ENCODE measurements around the gene MED26.

MED26 gene

DNA sequence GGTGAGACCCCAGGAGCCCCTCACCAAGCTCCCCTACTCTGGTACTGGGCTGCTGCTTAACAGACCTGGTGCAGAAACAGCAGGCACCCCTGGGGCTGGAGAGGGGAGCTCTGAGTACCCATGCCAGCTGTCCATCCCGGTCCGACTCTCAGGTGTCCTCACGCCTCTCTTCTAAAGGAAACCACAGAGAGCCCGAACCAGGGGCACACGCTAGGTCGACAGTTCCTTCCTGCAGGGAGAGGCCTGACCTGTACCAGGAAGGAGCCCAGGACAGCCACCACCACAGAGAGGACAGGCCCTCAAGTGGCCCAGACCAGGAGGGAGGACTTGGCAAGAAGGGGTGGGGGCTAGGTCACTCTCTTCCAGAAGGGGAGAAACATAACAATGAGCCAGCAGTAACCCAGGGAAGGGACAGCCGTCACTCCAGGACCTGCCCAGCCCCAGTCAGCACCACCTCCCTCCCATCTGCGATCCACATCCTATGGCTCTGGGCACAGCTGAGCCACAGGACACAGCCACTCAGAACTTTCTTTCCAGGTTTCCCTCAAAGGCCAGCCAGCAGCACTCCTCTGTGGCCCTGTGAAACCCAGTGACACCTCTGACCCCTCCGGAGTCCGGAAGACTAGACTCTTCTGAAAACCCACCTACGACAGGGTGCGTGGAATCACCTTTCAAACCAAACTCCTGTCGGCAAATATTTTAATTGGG is 42.8 kb downstream of the MED26 start:
- no peak overlapping the region for H3K4me3 ChIP-seq (ENCODE audit: control insufficient read depth, low read depth, low read length)
- no peak for DNase-seq (ENCODE audit: low read depth)
- TF ChIP-seq, protein P1, sequence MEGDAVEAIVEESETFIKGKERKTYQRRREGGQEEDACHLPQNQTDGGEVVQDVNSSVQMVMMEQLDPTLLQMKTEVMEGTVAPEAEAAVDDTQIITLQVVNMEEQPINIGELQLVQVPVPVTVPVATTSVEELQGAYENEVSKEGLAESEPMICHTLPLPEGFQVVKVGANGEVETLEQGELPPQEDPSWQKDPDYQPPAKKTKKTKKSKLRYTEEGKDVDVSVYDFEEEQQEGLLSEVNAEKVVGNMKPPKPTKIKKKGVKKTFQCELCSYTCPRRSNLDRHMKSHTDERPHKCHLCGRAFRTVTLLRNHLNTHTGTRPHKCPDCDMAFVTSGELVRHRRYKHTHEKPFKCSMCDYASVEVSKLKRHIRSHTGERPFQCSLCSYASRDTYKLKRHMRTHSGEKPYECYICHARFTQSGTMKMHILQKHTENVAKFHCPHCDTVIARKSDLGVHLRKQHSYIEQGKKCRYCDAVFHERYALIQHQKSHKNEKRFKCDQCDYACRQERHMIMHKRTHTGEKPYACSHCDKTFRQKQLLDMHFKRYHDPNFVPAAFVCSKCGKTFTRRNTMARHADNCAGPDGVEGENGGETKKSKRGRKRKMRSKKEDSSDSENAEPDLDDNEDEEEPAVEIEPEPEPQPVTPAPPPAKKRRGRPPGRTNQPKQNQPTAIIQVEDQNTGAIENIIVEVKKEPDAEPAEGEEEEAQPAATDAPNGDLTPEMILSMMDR (conservative IDR thresholded peaks at IDR 0.05; ENCODE audit: control insufficient read depth, insufficient read depth, low read depth, low read length): no peak

DNA sequence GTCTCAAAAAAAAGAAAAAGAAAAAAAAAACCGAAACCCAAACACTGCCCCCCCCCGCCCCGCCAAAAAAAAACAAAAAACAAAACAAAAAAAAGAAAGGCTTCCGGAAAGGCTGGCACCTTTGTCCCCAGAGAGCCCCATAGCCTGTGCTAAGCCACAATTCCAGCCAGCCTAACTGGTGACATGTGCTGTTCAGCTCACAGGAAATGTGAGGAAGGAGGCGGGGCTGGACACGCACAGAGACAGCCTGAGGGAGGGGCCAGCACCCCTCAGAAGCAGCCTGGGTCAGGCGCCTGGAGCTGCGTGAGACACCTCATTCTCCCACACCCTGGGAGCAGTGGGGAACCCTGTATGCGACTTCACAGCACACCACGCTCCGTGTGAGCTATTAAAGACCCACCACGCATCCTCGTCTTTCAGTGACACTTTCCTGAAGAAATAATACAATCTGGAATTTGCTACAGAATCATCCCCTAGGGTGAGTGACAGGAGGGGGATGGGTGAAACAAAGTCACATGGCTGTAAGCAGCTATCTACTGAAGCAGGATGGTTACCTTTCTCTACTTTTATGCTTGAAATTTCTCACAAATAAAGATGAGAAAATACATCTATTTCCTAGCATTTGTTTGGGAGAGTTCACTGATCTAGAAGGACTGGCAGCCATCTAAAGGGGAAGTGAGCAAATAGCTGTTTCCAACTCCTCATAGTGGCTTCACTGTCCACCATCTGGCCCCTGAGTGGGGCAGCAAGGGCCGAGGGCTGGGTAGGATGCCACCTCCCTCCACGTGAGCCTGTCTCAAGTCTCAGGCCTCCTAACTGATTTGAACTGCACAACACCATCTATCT is 43.5 kb downstream of the MED26 start:
- peak; percentile 76 for DNase-seq (ENCODE audit: low read depth)
- H3K4me3 ChIP-seq (ENCODE audit: control insufficient read depth, low read depth, low read length): no peak overlapping the region
- TF ChIP-seq, protein P1 (conservative IDR thresholded peaks at IDR 0.05; ENCODE audit: control insufficient read depth, insufficient read depth, low read depth, low read length): no peak

DNA sequence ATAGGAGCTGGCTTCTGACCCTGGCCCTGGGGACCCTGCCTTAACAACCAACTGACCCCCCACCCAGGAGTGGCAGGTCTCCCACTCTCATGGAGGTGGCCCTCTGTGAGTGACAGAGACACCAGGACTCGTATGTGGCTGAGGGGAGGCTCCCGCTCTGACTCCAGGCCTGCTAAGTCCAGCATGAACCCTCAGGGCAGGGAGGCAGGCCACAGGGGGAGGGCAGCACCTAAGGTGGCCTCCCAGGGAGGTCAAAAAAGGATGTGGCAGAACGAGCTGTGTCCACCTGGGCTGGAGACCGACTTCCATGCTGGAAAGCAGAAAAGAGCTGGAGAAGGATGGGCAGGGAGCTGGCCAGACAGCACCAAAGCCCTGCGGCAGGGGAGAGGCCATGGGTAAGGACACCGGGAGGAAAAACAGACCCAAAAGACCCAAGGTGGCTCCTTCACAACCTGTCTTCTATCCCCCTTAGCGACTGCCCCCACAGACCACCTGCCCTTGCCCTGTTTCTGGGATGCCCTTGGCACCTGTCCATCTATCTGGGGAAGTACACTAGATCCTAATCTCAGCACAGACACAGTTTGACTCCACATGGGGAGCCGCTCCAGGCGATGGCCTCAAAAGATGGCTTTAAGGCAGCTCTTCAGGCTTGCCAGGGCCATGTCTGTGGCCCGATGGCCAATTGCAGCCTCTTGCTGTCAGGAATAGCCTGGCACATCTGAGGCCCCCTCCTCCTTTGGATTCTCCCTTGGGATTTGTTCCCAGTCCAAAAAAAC is 45.3 kb downstream of the MED26 start:
- no peak overlapping the region for H3K4me3 ChIP-seq (ENCODE audit: control insufficient read depth, low read depth, low read length)
- no peak for DNase-seq (ENCODE audit: low read depth)
- TF ChIP-seq, protein P1 (conservative IDR thresholded peaks at IDR 0.05; ENCODE audit: control insufficient read depth, insufficient read depth, low read depth, low read length): no peak

DNA sequence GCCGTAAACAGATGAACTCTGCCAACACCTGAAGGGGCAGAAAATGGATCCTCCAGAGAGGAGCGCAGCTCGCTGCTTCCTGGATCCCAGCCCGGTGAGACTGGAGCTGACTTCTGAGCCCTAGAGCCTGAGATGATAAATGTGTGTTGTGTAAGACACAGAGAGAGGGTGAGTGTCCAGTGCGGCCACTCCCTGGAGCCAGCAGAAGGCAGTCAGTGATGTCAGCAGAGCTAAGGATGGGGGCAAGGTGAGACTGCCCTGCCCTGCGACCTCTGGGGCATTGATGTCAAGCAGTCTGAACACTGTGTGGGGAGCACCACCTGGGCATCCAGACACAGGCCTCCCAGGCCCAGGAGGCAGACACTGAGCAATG is 46.0 kb downstream of the MED26 start:
- DNase-seq (ENCODE audit: low read depth): peak; percentile 78
- H3K4me3 ChIP-seq (ENCODE audit: control insufficient read depth, low read depth, low read length): no peak overlapping the region
- TF ChIP-seq, protein P1 (conservative IDR thresholded peaks at IDR 0.05; ENCODE audit: control insufficient read depth, insufficient read depth, low read depth, low read length): no peak

DNA sequence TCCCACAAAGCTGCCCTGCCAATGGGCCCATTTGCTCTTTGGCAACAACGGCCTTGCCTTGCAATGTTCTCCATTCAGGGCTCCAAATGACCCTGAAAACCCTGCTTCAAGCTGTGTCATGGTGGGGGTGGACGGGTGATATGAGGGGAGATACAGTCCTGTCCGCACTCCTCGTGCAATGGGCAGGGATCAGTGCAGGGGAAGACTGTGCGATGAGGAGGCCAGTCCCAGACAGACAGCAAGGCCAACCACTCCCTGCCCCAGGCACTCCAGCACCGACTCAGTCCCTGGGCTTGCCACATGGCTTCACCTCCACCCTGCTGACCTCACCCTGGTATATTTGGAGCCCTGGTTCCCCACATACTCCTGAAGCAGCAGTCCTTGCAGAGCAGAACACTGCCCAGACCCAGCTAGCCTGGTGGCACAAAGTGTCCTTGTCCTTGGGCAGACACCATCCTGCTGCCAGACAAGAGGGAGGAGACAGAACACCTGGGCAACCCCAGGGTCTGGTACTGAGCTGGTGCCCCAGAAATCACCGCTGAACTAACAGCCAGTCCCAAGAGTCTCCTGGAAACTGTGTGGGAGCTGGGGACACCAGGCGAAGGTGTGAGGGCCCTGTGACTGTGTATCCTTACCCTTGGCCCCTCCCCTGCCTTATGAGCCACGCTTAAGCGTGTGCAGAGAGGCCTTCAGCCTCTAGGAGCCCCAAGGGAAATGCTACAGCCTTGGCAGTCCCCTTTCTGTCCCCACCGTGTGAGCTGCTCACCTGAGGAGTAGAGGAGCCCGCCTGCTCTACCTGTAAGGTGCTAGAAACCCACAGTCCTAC is 46.6 kb downstream of the MED26 start:
- TF ChIP-seq, protein P1 (conservative IDR thresholded peaks at IDR 0.05; ENCODE audit: control insufficient read depth, insufficient read depth, low read depth, low read length): no peak
- DNase-seq (ENCODE audit: low read depth): no peak
- H3K4me3 ChIP-seq (ENCODE audit: control insufficient read depth, low read depth, low read length): no peak overlapping the region

DNA sequence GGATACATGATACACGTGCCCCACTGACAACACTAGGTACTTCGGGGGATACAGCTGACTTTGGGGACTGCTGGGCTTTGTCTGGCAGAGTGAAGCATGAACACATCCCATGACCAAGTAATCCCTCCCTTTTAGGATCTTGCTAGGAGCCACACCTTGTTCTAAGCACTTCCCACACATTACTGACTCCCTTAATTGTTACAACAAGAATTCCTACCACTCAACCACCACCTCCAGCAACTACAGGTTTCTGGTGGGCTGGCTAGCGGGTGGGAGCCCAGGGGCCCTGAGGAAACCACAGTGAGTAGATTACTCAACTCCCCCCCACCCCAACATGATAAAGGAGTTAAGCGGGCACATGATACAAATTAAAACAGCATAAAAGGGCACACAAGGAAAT is 48.6 kb downstream of the MED26 start:
- no peak for DNase-seq (ENCODE audit: low read depth)
- TF ChIP-seq, protein P1 (conservative IDR thresholded peaks at IDR 0.05; ENCODE audit: control insufficient read depth, insufficient read depth, low read depth, low read length): no peak
- H3K4me3 ChIP-seq (ENCODE audit: control insufficient read depth, low read depth, low read length): no peak overlapping the region
